Measurements from ENCODE around the gene CASD1. TPM values are rescaled to one million over a fixed set of nuclear protein-coding genes. Genes with fewer than 3 reads are reported as not detected.

CASD1 gene
- total RNA-seq, 4 donors from 2014 or later = 9.8 to 25.0 (median 14.2) TPM

GRCh38 chr7:94483843-94484242 is 25.8 kb upstream of the CASD1 start:
- Histone ChIP-seq H3K27me3 (no peaks in the 10 kb centered on the region), H3K36me3 (no peaks in the 10 kb centered on the region), H3K4me3 (no peak overlapping the region), H3K9me3 (no peaks in the 10 kb centered on the region), H3K4me1 (no peaks in the 10 kb centered on the region), H3K27ac (no peak overlapping the region)
- DNase-seq = no peak
- in situ Hi-C loops (cut with MboI; ENCODE audit: low sequenced_read_pairs in 4 of 4) = no loop called here
- intact Hi-C loops (cut with DNase I; ENCODE audit: low total_unique reads) = no loop called here
- TF ChIP-seq POLR2A (IDR thresholded peaks at IDR 0.05) = no peak
- no peak for TF ChIP-seq CTCF (IDR thresholded peaks at IDR 0.05 in 4 of 5, conservative IDR thresholded peaks at IDR 0.05 in 1 of 5)
- no peak for ATAC-seq

- Histone ChIP-seq H3K4me1 (no peaks in the 10 kb centered on the region), H3K27me3 (no peaks in the 10 kb centered on the region), H3K9me3 (no peaks in the 10 kb centered on the region), H3K27ac (no peak overlapping the region), H3K4me3 (no peak overlapping the region), H3K36me3 (no peaks in the 10 kb centered on the region)
- in situ Hi-C loops (cut with MboI; ENCODE audit: low sequenced_read_pairs in 4 of 4) = no loop called here
- ATAC-seq (no peak), DNase-seq (no peak)
- intact Hi-C loops (cut with DNase I; ENCODE audit: low total_unique reads) = no loop called here
- TF ChIP-seq POLR2A (IDR thresholded peaks at IDR 0.05) (no peak), CTCF (IDR thresholded peaks at IDR 0.05 in 4 of 5, conservative IDR thresholded peaks at IDR 0.05 in 1 of 5) (no peak)
These were observed 23.4 kb upstream of the CASD1 start for GRCh38 chr7:94486216-94486615.

GRCh38 chr7:94491410-94491809 is 18.2 kb upstream of the CASD1 start:
- Histone ChIP-seq H3K4me1 (no peaks in the 10 kb centered on the region), H3K4me3 (no peak overlapping the region), H3K27me3 (no peaks in the 10 kb centered on the region), H3K36me3 (no peaks in the 10 kb centered on the region), H3K27ac (no peak overlapping the region), H3K9me3 (no peaks in the 10 kb centered on the region)
- TF ChIP-seq POLR2A (IDR thresholded peaks at IDR 0.05) (no peak), CTCF (IDR thresholded peaks at IDR 0.05 in 4 of 5, conservative IDR thresholded peaks at IDR 0.05 in 1 of 5) (no peak)
- DNase-seq (no peak), ATAC-seq (no peak)
- in situ Hi-C loops (cut with MboI; ENCODE audit: low sequenced_read_pairs in 4 of 4) = no loop called here
- intact Hi-C loops (cut with DNase I; ENCODE audit: low total_unique reads) = no loop called here

- Histone ChIP-seq H3K27me3 (no peaks in the 10 kb centered on the region), H3K36me3 (no peaks in the 10 kb centered on the region), H3K27ac (no peak overlapping the region), H3K4me3 (no peak overlapping the region), H3K4me1 (no peaks in the 10 kb centered on the region), H3K9me3 (no peaks in the 10 kb centered on the region)
- in situ Hi-C loops (cut with MboI; ENCODE audit: low sequenced_read_pairs in 4 of 4) (no loop called here), intact Hi-C loops (cut with DNase I; ENCODE audit: low total_unique reads) (no loop called here)
- no peak for TF ChIP-seq CTCF (IDR thresholded peaks at IDR 0.05 in 4 of 5, conservative IDR thresholded peaks at IDR 0.05 in 1 of 5)
- no peak for TF ChIP-seq POLR2A (IDR thresholded peaks at IDR 0.05)
- DNase-seq = no peak
- ATAC-seq = no peak
These were observed 17.0 kb upstream of the CASD1 start for GRCh38 chr7:94492601-94493000.

Measured in gastrocnemius medialis (tissue), 4 donors.